GM18868 (cell line): ENCODE data around the gene RPS3.

Experiments
- ATAC-seq: cut with Tn5 transposase; IDR thresholded peaks from one replicate; pipeline ENCODE4 v1.9.1; 2021; ENCODE audit warnings: mild to moderate bottlenecking, moderate library complexity; ENCODE audit not compliant: unreplicated experiment

Gene RPS3

DNA sequence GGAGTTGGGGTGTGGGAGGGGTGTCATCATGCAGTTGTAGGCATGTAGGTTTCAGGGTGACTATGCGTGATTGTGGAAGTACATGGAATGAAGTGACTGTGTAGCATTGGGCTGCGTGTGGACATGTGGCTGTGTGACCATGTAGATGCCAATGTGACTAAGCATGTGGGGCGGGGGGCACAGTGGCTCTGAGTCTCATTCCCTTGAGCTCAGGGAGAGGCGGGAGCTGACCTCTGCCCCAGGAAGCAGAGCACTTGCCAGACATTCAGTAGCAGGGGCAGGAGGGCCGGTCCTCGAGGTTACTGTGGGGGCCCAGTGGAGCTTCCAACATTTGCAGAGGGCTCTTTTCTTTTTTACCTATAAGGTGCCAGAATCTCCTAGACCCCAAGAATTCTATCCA is 34.1 kb downstream of the RPS3 start:
- ATAC-seq, result no peak

DNA sequence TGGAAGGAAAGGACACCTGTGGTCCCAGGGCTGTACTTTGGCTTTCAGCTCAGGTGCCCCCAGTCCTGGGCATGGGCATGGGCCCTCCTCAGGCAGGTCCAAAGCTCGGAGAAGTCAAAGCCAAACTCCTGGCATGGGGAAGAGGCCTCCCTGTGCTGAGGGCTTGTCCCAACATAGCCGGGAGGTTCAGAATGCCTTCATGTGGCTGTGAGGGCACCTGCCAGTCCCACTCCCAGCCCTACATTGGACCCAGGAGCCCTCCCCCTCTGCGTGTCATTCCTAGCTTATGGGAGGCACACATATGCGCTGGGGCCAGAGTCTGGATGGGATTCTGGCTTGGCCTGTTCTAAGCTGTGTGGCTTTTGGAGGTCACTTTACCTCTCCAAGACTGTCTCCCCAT is 34.7 kb downstream of the RPS3 start:
- no peak for ATAC-seq

DNA sequence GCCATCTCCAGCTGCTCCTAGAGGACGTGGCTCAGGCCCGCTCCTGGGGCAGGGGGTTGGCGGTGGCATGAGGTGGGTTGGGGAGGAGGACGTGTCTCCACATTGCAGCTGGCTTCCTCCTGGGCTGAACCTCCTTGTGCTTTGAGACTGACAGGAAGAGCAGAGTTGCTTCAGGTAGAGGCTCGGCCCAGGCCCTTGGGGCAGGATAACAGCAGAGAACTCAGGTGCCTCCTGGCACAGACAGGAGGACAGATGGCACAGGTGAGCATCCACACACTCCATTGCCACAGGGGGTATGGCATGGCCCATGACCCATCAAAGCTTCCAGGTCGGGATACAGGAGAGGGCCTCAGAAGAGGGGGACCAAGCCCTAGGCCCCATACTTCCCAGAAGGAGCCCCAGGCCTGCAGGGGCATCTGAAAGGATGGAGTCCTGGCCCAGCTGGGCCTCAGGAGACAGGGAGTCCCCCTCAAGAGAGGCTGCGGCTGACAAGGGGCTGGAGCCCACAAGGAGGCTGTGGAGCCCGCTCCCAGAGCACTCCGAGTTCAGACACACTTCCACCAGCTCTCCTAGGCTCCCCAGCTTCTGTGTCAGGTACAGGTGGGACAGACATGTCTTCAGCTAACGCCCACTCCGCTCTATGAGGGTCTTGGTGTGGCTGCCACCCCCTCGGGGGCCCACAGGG is 35.7 kb downstream of the RPS3 start:
- no peak for ATAC-seq

DNA sequence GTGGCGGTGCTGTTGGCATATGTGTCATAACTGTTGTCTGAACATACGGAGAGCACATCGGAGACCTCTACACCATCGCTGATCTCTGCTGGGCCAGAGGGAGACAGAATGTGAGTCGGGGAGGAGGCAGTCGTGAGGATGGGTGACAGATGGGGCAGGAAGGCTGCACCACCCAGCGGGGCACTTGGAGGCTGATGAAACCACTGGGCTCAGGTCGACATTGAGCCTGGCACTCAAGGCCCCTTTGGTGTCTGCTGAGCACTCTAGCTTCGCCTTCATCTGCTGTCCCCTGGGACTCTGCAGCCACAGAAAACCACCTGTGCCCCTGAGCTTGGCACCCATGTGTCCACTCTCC is 36.2 kb downstream of the RPS3 start:
- no peak for ATAC-seq

DNA sequence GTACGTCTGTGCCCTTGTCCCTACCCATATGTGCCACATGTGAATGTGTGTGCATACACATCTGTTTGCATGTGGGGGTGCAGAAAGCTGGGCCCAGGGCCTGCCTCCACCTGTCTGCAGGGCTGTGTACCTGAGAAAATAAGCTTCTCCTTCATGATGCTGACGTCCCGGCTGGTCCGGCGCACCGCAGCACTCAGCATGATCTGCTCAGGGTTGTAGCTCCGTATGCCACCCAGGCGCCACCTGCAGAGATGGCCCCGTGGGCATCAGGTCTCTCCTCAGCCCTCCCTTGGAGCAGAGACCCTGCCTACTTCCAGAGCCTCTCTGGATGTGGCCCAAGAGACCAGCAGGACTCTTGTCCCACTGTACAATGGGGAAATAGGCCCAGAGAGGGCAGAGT is 37.5 kb downstream of the RPS3 start:
- no peak for ATAC-seq

DNA sequence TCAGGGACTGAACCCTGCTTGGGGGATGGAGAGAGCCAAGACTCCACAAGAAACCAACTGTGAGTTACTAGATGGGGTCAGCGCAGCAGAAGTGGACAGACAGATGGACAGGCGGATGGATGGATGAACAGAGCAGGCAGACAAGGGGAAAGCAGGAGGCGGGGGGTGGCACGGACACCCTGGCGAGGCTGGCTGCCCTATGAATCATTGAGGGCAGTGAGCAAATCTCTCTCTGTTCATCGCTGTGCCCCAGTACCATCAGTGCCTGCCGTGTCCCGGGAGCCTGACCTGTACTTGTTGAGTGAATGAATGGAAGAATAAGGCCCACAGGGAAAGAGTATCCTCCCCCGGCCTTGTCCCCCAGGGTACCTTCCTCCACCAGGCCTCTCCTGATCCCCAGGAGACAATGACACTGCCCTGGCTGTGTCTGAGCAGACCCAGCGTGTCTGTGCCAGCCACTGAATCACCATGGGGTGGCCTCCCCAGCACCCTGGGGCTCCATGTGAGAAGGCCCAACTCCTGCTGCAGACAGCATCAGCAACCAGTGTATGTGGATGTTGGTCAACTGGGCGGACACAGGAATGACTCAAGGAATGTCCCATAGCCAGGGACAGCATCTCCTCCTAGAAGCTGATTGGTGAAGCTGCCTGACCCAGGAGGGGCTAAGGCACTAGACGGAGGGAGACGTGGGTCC is 38.8 kb downstream of the RPS3 start:
- no peak for ATAC-seq

DNA sequence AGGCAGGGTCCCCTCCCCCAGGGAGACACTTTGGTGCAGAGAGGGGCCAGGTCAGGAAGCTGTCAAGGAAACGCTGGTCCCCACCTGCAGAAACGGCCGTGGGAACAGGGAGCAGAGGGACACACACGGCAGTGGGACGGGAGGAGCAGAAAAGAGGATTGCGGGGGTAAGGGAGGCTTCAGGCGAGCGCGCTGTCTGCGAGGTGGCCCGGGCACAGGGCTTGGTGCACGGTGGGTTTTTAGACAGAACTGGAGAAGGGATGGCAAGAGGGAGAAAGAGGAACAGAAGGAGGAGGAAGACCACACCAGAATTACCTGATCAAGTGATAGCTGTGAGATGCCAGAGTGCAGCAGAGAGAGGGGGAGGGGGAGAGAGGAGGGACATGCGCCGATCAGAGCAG is 39.7 kb downstream of the RPS3 start:
- ATAC-seq, result no peak

DNA sequence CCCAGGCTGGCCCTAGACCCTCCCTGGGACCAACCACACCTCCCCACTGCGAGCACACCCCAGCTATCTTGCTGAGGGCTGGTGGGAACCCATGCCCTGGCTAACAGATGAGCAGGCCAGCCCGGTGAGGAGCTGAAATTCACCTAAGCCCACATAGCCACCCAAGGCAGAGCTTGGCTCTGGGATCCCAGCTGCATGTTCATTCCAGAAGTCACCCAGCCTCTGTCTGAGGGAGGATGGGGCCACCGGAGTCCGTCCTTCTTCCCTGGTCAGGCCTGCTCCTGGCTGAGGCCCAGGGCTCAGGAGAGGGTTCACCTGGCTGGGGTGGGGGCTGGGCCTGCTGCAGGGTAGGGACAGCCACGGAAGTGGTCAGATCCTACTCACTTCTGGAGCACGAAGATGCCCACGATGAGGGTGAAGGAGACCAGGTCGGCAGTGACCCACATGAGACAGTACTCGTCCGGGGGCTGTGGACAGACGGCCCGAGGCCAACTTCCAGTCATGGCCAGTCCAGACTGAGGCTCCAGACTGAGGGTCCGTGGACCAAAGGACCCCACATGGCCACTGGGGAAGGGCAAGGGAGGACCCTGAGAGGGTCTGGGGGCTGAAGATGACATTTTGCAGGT is 40.3 kb downstream of the RPS3 start:
- no peak for ATAC-seq

DNA sequence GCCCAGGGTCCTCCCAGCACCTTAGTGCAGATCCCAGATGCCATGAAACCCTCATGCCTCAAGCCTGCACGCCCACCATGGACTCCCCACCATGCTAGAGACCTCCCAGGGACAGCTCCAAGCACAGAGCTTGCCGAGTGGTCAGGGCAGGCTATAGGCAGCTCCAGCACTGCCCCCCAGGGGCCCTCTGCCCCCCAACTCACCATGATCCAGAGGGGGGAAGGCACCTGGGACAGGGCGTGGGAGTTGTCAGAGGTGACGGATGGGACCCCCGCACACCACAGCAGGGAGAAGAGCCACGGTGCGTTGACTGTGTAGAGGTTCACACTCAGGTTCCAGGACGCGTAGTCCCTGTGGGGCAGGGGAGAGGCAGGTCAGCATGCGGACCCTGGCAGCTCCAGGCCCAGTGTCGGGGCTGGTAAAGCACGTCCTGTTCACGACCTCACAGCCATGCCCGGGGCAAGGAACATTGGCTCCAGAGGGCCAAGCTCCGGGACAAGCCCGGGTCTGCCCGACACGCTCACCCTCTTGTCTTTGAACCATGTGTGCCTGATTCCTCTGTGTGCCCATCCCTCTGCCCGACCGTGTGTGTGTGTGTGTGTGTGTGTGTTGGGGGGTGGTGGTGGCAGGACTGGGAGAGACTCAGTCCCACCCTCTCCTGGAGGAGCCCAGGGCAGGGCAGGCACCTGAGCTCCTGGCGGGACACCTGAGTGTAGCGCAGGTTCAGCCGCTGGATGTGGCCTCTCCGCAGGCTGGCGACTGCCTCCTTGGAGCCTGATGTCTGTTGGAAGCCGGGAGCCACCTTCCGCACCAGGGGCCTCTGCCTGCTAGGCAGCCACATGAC is 41.9 kb downstream of the RPS3 start:
- ATAC-seq, result no peak

DNA sequence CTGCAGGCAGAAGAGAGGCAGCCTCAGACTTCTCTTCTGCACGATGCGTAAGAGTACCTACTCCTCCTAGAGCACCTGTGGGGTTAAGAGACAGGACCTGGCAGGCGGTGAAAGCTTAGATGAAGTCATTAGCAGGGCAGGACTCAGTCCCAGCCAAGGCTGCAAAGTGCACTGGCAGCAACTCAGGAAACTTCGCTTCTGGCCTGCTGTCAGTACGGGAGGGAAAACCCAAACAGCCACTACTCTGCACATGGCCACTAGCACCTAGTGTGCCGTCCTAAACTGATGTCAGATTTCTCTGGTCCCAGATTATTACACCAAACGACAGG is 42.5 kb downstream of the RPS3 start:
- no peak for ATAC-seq

DNA sequence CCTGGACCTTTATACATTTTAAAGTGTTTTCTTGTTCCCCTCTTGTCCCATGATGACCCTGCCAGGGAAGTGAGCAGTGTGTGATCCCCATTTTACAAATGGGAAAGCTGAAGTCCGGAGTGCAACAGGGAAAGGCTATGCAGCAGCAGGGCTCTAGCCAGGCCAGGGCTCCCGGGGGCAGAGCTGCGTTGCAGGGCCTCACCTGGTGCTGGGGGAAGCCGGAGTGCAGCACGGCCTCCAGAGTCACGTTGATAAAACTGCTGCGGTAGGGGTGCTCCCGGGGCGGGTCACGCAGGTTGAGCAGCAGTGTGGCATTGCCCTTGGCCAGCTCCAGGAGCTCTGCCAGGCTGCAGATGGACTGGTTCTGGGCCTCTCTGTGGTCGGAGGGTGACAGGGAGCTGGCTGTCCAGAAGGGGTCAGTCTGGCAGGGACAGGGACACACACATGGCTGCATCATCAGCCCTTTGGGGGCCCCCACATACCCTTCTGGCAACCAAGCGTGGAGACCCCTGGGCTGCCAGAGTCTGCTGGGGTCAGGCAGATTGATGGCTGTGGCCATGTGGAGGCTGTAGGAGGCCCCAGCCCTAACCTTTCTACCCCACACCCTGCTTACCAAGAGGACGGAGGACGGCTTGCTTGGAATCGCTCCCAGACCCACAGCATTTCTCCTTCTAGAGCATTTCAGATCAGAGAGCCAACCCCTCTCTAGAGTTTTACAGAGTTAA is 43.0 kb downstream of the RPS3 start:
- ATAC-seq, result no peak

DNA sequence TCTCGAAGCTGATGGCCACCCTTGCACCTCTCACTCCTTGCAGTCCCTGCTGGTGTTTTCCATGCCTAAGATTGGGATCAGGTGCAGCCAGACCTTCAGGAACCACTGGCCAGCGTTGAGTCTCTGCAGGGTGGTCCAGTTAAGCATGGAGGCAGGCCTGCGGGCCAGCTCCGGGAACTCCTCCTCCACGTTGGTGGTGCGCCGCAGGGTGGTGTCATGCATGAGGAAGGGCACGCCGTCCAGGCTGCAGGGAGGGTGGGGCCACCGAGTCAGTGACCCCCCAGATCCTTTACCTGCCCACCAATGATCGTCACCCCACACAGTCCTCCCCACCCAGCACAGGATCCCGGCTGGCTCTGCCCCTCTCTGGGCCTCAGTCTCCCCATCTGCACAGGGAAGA is 43.7 kb downstream of the RPS3 start:
- no peak for ATAC-seq

DNA sequence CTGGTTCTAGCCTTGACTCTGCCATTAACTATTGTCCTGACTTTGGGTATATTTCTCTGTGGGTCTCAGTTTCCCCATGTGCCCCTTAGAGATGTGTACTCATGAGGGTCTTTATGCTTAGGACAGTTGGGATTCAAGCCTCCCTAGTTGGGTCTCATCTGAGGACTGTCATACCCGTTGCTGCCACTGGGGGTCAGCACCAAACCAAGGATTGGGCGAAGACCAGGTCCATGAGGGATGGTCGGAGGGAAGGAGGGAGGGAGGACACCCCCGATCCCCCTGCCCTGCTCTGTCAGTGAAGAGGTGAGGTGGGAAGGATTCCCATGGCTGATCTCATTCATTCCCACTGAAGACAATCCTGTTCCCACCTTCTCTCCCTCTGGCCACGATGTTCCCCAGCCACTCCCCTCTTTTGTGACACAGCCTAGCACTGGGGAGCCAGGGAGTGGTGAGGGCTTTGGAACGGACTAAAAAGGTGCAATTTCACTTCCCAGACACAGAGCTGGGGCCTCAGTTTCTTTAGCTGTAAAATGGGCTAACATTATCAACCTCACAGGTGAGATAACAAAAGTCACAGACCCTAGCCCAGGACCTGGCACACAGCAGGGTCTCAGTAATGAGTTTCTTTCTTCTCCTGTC is 46.1 kb downstream of the RPS3 start:
- peak; percentile 55 for ATAC-seq

DNA sequence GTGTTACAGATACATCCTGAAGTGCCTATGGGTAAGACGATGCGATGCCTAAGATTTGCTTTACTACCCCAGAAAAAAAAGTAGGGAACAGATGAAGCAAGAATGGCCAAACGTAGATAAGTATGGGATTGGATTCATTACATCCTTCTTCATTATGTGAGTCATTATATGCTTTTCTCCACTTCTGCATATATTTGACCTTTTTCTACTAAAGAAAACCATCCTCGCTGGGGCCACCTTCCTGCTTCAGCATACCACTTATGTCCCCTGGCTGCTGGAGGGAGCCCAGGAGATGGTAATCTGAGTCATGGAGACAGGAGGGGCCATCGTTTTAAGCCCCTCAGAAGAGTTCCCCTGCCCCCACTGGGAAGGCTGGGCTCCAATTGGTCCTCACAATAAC is 48.1 kb downstream of the RPS3 start:
- no peak for ATAC-seq

DNA sequence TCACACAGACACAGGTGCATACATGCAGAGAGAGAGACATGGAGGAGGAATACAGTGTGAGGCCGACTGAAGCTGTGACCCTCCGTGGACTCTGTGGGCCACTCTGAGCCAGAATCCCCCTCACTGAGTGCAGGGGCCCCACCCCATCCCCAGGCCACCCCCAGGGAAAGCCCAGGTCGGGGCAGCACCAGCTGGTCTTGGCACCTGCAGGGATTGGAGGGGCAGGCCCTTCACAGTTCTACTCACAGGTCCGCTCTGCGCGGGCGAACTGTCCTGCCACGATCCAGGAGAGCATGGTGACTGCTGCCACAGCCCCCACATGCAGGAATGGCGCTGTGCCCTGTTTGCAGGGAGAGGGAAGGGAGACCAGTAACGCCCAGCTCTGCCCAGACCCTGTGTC is 50.0 kb downstream of the RPS3 start:
- no peak for ATAC-seq

DNA sequence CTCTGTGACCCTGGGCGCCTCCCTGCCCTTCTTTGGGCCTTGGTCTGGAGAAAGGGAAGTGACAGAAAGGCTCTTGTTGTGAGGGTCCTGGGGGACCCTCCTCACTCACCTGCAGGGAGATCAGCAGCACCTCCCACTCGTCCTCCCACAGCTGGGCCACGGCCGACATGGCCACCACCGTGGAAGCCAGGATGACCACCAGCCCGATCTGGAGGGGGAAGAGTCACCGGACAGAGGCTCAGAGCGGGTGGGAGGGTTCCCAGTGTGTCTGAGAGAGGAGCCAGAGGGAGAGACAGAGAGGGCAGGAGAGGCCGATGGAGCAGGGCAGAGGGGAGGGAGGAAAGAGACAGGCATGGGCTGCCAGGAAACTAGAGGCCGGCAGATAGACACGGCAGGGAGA is 50.5 kb downstream of the RPS3 start:
- no peak for ATAC-seq

DNA sequence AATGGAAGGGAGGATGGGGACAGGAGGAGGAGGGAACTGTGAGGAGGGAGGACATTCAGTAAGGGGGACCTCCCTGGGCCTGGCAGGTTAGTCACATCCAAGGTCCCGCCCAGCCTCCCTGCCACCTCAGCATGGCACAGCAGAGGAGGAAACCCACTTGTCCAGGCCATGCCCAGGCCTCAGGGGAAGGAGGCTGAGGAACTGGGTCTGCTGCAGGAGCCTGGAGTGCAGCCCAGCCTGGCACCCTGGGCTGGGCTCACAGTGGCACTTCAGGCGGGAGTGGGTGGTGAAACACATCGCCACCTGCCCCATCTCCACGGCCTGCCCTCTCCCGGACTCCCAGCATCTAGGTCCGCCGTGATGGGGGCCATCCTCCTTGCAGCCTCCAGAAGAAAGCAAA is 50.9 kb downstream of the RPS3 start:
- no peak for ATAC-seq

DNA sequence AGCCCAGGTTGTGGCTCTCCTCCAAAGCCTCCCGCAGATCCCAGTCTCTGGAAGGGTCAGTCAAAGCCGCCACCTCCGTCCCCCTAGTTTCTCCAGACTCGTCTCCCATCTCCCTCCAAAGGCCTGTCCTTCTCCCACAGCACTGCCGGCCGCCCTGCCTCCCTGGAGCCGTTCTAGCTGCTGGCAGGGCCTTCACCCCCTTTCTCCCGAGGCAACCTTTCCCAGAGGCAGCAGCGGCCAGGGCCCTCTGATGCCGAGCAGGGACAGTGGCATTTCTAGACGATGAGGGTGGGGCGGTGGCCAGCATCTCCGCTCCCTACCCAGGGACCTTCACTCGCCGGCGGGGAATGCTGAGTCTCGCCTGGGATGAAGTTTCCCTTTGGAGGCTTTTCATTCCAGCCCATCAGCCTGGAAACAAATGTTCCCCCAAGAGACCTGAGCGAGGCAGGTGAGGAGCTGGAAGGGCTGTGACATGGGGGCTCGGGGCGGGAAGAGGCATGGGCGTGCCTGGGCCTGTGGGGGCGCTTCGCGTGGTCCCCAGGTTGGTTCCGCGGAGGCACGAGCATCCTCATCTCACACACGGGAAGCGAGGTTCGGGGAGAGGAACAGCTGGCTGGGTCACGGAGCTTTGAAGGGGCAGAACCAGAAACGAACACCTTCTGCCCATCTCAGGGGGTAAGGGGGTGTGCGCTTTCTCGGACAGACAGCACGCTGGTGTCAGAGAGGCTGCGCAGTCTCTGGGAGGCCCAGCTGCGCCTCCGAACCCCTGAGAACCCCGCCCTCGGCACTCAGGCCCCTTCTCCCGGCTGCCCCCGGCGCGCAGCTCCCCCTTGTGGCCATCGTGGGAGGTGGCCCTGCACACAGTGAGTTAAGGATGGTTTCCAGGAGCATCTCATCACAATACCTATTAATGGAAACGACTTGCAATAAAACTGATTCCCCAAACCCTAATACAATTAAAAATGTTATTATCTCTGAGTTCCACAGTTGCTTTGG is 51.8 kb downstream of the RPS3 start:
- no peak for ATAC-seq

DNA sequence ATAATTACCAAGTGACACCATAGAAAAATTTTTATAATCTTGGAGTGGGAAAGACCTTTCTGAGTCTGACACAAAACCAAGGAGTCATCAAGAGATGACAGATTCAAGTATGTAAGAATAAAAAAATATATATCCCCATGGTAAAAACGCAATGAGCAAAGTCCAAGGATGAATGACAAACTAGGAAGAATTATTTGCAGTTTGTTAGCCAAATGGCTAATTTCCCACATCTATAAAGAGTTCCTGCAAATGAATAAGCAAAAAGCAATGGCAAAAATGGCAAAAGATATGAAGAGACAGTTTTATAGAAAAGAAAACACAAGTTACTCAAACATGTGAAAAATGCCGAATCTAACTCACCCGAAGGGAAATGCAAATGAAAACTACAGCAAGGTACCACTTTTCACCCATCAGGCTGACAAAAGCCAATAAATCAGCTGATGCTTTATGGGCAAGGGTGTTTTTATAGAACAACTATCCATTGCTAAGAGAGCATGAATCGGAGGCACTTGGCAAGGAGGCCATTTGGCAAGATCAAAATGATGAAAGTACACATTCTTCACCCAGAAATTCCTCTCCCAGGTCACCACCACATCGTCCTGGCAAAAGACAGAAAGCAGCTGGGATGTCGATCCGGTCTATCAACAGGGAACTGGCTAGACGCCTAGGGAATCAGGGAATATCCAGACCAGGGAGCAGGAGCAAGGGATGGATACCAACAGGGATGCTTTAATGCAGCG is 54.8 kb downstream of the RPS3 start:
- no peak for ATAC-seq
